ENCODE measurements around the gene VPREB3.
"Not testable (repeated sequence)": the region's sequence is repeated elsewhere in the genome, so short reads cannot be mapped to it uniquely, and the experiment has no call there.

The VPREB3 gene

GRCh38 chr22:23742505-23743264 is 11.5 kb downstream of the VPREB3 start:
- DNase-seq (ENCODE audit: low spot score) = no peak

- DNase-seq (ENCODE audit: low spot score) = no peak
These were observed 16.5 kb downstream of the VPREB3 start for GRCh38 chr22:23737696-23738095.

GRCh38 chr22:23728108-23728507 is 26.1 kb downstream of the VPREB3 start:
- not testable (repeated sequence) for DNase-seq (ENCODE audit: low spot score)

GRCh38 chr22:23722724-23723123 is 31.5 kb downstream of the VPREB3 start:
- no peak for DNase-seq (ENCODE audit: low spot score)

GRCh38 chr22:23722160-23722559 is 32.1 kb downstream of the VPREB3 start:
- no peak for DNase-seq (ENCODE audit: low spot score)

GRCh38 chr22:23720855-23721254 is 33.4 kb downstream of the VPREB3 start:
- DNase-seq (ENCODE audit: low spot score) = no peak

- DNase-seq (ENCODE audit: low spot score) = no peak
These were observed 35.7 kb downstream of the VPREB3 start for GRCh38 chr22:23718371-23719165.

- peak; percentile 91 for DNase-seq (ENCODE audit: low spot score)
These were observed 37.1 kb downstream of the VPREB3 start for GRCh38 chr22:23716811-23717801.

- DNase-seq (ENCODE audit: low spot score) = no peak
These were observed 38.3 kb downstream of the VPREB3 start for GRCh38 chr22:23715806-23716375.

- no peak for DNase-seq (ENCODE audit: low spot score)
These were observed 39.3 kb downstream of the VPREB3 start for GRCh38 chr22:23714596-23715578.

- no peak for DNase-seq (ENCODE audit: low spot score)
These were observed 40.3 kb downstream of the VPREB3 start for GRCh38 chr22:23713696-23714595.

- no peak for DNase-seq (ENCODE audit: low spot score)
These were observed 42.0 kb downstream of the VPREB3 start for GRCh38 chr22:23712256-23712655.

- DNase-seq (ENCODE audit: low spot score) = no peak
These were observed 45.1 kb downstream of the VPREB3 start for GRCh38 chr22:23709107-23709506.

- no peak for DNase-seq (ENCODE audit: low spot score)
These were observed 46.0 kb downstream of the VPREB3 start for GRCh38 chr22:23708270-23708669.

- DNase-seq (ENCODE audit: low spot score) = no peak
These were observed 48.9 kb downstream of the VPREB3 start for GRCh38 chr22:23705358-23705757.

GRCh38 chr22:23704829-23705228 is 49.4 kb downstream of the VPREB3 start:
- no peak for DNase-seq (ENCODE audit: low spot score)

- DNase-seq (ENCODE audit: low spot score) = no peak
These were observed 50.2 kb downstream of the VPREB3 start for GRCh38 chr22:23704062-23704461.
